Hepatocyte (in vitro differentiated cells): ENCODE results near the gene CRACDL.

Experiments used
- CTCF ChIP-seq: fragments of 200-600 bp; sonication (generic); IDR thresholded peaks from 2 replicates; pipeline ENCODE4 v1.5.1; 2016; ENCODE audit warnings: antibody characterized with exemption, mild to moderate bottlenecking; ENCODE audit not compliant: poor library complexity
- EZH2 ChIP-seq: fragments of 200-600 bp; sonication (generic); IDR thresholded peaks from 2 replicates; pipeline ENCODE4 v1.6.1; 2016; ENCODE audit warnings: antibody characterized with exemption, mild to moderate bottlenecking, borderline replicate concordance
- EZH2phosphoT487 ChIP-seq: fragments of 200-600 bp; sonication (generic); IDR thresholded peaks from one replicate; pipeline ENCODE4 v1.6.1; 2018; ENCODE audit warnings: antibody characterized with exemption, mild to moderate bottlenecking, low read depth, moderate library complexity; ENCODE audit not compliant: unreplicated experiment, severe bottlenecking

- TF ChIP-seq CTCF (no peak), EZH2 (no peak), EZH2phosphoT487 (no peak)
Measured at GRCh38 chr2:98892871-98893270, 43.2 kb downstream of the CRACDL start.
